ENCODE measurements around the gene CELSR1.

CELSR1 gene

DNA sequence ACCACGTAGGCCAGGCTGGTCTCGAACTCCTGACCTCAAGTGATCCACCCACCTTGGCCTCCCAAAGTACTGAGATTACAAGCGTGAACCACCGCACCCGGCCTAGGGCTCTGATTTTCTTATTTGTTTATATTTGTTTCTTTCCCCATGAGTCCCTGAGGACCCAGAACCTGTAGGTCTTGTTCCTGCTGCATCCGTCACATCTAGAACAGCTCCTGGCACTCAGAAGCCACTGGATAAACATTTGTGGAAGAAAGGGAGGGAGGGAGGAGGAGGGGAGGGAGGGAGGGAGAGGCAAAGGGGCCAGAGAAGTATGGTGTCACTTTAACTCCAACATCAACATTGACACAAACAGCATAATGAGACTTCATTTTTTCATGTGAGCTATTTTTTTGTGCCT lies 67.7 kb downstream of the CELSR1 start:
- Histone ChIP-seq H3K27ac (no peak overlapping the region), H3K27me3 (ENCODE audit: insufficient read depth, low read depth) (peaks cover 5% of the 10 kb centered on the region; the same call in 1 of the 2 replicates), H3K9ac (no peak overlapping the region), H3K4me1 (ENCODE audit: low read depth, poor library complexity, severe bottlenecking) (no peaks in the 10 kb centered on the region), H4K20me1 (ENCODE audit: insufficient read depth) (no peaks in the 10 kb centered on the region), H2AFZ (ENCODE audit: low read depth) (no peak overlapping the region), H3K36me3 (ENCODE audit: insufficient read depth) (no peaks in the 10 kb centered on the region), H3K79me2 (ENCODE audit: insufficient read depth, low read depth) (no peaks in the 10 kb centered on the region), H3K4me3 (IDR thresholded peaks at IDR 0.05; ENCODE audit: insufficient read depth, low read depth, low read length) (no peak overlapping the region), H3K4me2 (no peak overlapping the region)
- TF ChIP-seq, protein P1, sequence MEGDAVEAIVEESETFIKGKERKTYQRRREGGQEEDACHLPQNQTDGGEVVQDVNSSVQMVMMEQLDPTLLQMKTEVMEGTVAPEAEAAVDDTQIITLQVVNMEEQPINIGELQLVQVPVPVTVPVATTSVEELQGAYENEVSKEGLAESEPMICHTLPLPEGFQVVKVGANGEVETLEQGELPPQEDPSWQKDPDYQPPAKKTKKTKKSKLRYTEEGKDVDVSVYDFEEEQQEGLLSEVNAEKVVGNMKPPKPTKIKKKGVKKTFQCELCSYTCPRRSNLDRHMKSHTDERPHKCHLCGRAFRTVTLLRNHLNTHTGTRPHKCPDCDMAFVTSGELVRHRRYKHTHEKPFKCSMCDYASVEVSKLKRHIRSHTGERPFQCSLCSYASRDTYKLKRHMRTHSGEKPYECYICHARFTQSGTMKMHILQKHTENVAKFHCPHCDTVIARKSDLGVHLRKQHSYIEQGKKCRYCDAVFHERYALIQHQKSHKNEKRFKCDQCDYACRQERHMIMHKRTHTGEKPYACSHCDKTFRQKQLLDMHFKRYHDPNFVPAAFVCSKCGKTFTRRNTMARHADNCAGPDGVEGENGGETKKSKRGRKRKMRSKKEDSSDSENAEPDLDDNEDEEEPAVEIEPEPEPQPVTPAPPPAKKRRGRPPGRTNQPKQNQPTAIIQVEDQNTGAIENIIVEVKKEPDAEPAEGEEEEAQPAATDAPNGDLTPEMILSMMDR (conservative IDR thresholded peaks at IDR 0.05; ENCODE audit: low read depth, low read length) = no peak

DNA sequence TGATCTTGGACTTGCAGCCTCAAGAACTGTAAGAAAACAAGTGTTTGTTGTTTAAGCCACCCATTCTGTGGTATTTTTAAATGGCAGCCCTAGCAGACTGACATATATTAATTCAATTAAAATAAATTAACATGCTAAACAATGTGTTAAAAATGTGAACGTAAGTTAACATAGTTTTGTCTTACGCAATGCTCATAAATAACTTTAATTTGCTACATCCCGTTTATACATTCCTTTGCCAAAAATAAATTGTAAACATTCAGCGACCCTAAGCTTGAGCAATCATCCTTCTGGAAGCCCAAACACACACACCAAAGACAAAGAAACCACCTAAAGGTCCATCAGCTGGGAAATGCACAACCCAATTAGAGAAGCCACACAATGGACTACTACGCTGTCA lies 70.4 kb downstream of the CELSR1 start:
- Histone ChIP-seq H4K20me1 (ENCODE audit: insufficient read depth) (no peaks in the 10 kb centered on the region), H2AFZ (ENCODE audit: low read depth) (no peak overlapping the region), H3K9ac (no peak overlapping the region), H3K4me3 (IDR thresholded peaks at IDR 0.05; ENCODE audit: insufficient read depth, low read depth, low read length) (no peak overlapping the region), H3K27ac (no peak overlapping the region), H3K79me2 (ENCODE audit: insufficient read depth, low read depth) (no peaks in the 10 kb centered on the region), H3K4me2 (no peak overlapping the region), H3K27me3 (ENCODE audit: insufficient read depth, low read depth) (peaks cover 12% of the 10 kb centered on the region), H3K4me1 (ENCODE audit: low read depth, poor library complexity, severe bottlenecking) (no peaks in the 10 kb centered on the region), H3K36me3 (ENCODE audit: insufficient read depth) (no peaks in the 10 kb centered on the region)
- TF ChIP-seq, protein P1 (conservative IDR thresholded peaks at IDR 0.05; ENCODE audit: low read depth, low read length) = no peak

DNA sequence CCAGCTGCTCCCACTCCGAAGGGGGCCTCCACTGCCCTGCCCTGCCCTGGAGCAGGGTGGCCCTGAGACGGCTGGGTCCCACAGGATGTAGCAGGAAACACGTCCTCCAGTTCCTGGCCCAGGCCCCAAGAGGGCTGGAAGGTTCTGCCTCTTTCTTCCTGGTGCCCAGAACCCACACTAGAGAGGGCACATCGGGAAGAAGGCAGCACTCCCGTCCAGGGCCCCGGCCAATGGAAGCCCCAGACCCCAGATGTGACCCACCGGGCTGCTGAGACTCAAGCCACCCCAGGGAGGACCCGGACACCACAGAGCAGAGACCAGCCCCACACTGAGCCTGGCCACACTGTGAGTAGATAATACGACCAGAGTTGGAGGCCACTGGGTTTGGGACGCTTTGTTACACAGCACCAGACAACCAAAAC lies 71.2 kb downstream of the CELSR1 start:
- H3K9ac ChIP-seq = no peak overlapping the region
- H3K36me3 ChIP-seq (ENCODE audit: insufficient read depth) = no peaks in the 10 kb centered on the region
- no peaks in the 10 kb centered on the region for H3K79me2 ChIP-seq (ENCODE audit: insufficient read depth, low read depth)
- no peaks in the 10 kb centered on the region for H3K4me1 ChIP-seq (ENCODE audit: low read depth, poor library complexity, severe bottlenecking)
- no peaks in the 10 kb centered on the region for H4K20me1 ChIP-seq (ENCODE audit: insufficient read depth)
- H3K27me3 ChIP-seq (ENCODE audit: insufficient read depth, low read depth) = peaks cover 17% of the 10 kb centered on the region
- no peak overlapping the region for H2AFZ ChIP-seq (ENCODE audit: low read depth)
- no peak overlapping the region for H3K27ac ChIP-seq
- TF ChIP-seq, protein P1 (conservative IDR thresholded peaks at IDR 0.05; ENCODE audit: low read depth, low read length) = no peak
- no peak overlapping the region for H3K4me2 ChIP-seq
- no peak overlapping the region for H3K4me3 ChIP-seq (IDR thresholded peaks at IDR 0.05; ENCODE audit: insufficient read depth, low read depth, low read length)

DNA sequence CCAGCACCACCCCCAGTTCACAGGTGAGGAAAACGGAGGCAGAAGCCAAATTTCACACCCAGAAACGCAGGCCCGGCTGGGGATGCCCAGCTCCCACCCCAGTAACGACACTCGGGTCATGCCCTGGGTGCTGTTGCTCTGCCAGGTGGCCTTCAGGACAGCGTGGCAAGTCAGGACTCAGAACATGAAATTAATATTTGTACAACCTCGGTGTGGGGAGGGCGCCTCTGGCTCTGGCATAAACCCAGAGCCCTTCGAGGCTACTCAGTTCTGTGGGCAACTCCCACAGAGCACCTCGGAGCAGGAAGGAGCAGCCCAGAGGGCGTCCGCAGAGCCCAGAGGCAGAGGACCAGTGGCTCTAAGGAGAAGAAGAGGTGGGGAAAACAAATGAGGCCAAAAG lies 71.6 kb downstream of the CELSR1 start:
- peaks cover 19% of the 10 kb centered on the region for H3K27me3 ChIP-seq (ENCODE audit: insufficient read depth, low read depth)
- no peak overlapping the region for H3K4me3 ChIP-seq (IDR thresholded peaks at IDR 0.05; ENCODE audit: insufficient read depth, low read depth, low read length)
- H3K79me2 ChIP-seq (ENCODE audit: insufficient read depth, low read depth) = no peaks in the 10 kb centered on the region
- no peak overlapping the region for H3K27ac ChIP-seq
- no peak overlapping the region for H2AFZ ChIP-seq (ENCODE audit: low read depth)
- H3K4me2 ChIP-seq = no peak overlapping the region
- TF ChIP-seq, protein P1 (conservative IDR thresholded peaks at IDR 0.05; ENCODE audit: low read depth, low read length) = no peak
- H4K20me1 ChIP-seq (ENCODE audit: insufficient read depth) = no peaks in the 10 kb centered on the region
- H3K9ac ChIP-seq = no peak overlapping the region
- H3K36me3 ChIP-seq (ENCODE audit: insufficient read depth) = no peaks in the 10 kb centered on the region
- H3K4me1 ChIP-seq (ENCODE audit: low read depth, poor library complexity, severe bottlenecking) = no peaks in the 10 kb centered on the region
